ENCODE data around the gene LCNL1. TPM values are rescaled to one million over a fixed set of nuclear protein-coding genes. Genes with fewer than 3 reads are reported as not detected.
"Not testable (repeated sequence)": the region's sequence is repeated elsewhere in the genome, so short reads cannot be mapped to it uniquely, and the experiment has no call there.

LCNL1 gene
- total RNA-seq, 1 donor from 2014 or later = not detected

- H3K9me3 Mint-ChIP-seq = no peaks in the 10 kb centered on the region
- H3K27me3 Mint-ChIP-seq = peaks cover 2% of the 10 kb centered on the region
- H3K4me3 Mint-ChIP-seq = peak within 1 kb of the TSS; percentile 81
- no peaks in the 10 kb centered on the region for H3K36me3 Mint-ChIP-seq (ENCODE audit: low read depth)
- H3K27ac Mint-ChIP-seq = peak within 1 kb of the TSS; percentile 78
- no peak for DNase-seq
- peaks cover 31% of the 10 kb centered on the region for H3K4me1 Mint-ChIP-seq
- intact Hi-C loops (cut with micrococcal nuclease) = loop anchor here (2.0 kb wide), 1 partner anchor 37 kb away; no protein-coding TSS in a partner anchor
Measured at GRCh38 chr9:137027369-137028262, 44.8 kb downstream of the LCNL1 start, which contains the start of gene ABCA2. TSS of gene ABCA2 (minus strand) at chr9:137028237. CDS start at chr9:137028140, 97 bp downstream.

- peak; percentile 93 for DNase-seq
- no peaks in the 10 kb centered on the region for H3K9me3 Mint-ChIP-seq
- intact Hi-C loops (cut with micrococcal nuclease) = loop anchor here (2.0 kb wide), 1 partner anchor 36 kb away; no protein-coding TSS in a partner anchor
- H3K27me3 Mint-ChIP-seq = peaks cover 3% of the 10 kb centered on the region
- peaks cover 34% of the 10 kb centered on the region for H3K4me1 Mint-ChIP-seq
- no peaks in the 10 kb centered on the region for H3K36me3 Mint-ChIP-seq (ENCODE audit: low read depth)
- peak overlapping the region; percentile 67 for H3K27ac Mint-ChIP-seq
- peak overlapping the region; percentile 77 for H3K4me3 Mint-ChIP-seq
Measured at GRCh38 chr9:137028263-137029057, 45.7 kb downstream of the LCNL1 start.

- peaks cover 37% of the 10 kb centered on the region for H3K4me1 Mint-ChIP-seq
- no peaks in the 10 kb centered on the region for H3K36me3 Mint-ChIP-seq (ENCODE audit: low read depth)
- H3K27me3 Mint-ChIP-seq = peaks cover 3% of the 10 kb centered on the region
- peak overlapping the region; percentile 77 for H3K4me3 Mint-ChIP-seq
- peak overlapping the region; percentile 67 for H3K27ac Mint-ChIP-seq
- intact Hi-C loops (cut with micrococcal nuclease) = loop anchor here (2.0 kb wide), 1 partner anchor 36 kb away; no protein-coding TSS in a partner anchor
- H3K9me3 Mint-ChIP-seq = no peaks in the 10 kb centered on the region
- peak; percentile 92 for DNase-seq
Measured at GRCh38 chr9:137029058-137029936, 46.5 kb downstream of the LCNL1 start.

DNA sequence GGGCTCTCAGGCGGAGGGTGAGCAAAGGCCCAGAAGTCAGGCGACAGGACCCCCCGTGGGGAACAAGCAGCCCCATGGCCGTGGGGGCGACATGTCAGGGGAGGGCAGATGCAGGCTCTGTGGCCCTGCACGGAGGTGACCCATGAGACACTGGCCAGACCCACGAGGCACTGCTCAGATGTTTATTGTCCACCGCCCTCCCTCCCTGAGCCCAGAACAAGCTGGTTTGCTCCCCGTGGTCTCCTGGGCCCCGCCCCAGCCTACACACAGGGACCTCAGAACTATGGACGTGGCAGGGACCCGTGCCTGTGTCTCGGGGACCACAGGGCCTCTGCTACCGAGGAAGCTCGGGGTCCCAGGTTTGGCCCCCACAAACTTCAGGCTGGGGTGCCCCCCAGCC lies 47.2 kb downstream of the LCNL1 start:
- intact Hi-C loops (cut with micrococcal nuclease) = no loop called here
- peak overlapping the region; percentile 29 for H3K27ac Mint-ChIP-seq
- DNase-seq = no peak
- peak overlapping the region; percentile 49 for H3K4me3 Mint-ChIP-seq
- peaks cover 3% of the 10 kb centered on the region for H3K27me3 Mint-ChIP-seq
- no peaks in the 10 kb centered on the region for H3K36me3 Mint-ChIP-seq (ENCODE audit: low read depth)
- H3K9me3 Mint-ChIP-seq = no peaks in the 10 kb centered on the region
- H3K4me1 Mint-ChIP-seq = peaks cover 44% of the 10 kb centered on the region

DNA sequence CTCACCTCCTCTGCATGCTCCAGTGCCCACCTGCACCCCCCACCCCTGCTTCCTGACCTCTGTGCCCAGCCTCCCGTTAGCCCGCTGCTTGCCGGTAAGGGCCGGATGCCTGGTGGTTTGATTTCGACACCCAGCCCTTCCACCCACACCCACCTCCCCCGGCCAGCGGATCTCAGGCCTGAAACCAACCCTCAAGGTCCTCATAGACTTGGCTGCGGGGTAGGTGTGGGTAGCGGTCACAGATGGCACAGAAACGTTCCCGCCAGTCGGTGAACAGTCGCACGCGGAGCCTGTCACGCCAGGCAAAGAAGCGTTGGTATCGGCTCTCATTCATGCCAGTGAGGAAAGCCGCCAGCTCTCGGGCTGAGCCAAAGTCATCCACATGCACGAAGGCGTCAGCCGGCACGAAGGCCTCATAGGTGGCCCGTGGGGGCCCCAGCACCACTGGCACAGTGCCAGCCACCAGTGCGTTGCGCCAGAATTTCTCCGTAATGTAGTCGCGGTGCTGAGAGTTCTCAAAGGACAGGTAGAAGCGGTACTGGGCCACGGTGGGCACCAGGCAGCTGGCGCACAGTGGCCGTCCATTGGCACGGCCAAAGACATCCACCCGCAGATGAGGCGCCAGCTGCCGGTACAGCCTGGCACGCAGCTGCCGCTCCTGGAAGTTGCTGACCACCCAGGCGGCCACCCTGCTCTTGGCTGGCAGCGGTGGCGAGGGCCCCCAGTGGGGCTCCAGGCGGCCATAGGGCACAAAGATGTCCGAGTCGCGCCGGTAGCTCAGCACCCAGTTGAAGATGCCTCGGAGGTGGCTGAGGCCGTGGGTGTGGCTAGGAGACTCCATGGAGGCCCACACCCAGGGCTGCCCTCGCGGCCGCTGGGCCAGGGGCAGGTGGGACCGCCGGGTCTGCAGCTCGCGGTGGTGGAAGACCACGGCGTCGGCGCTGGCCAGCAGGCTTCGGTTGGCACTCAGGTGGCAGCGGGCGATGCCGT lies 48.0 kb downstream of the LCNL1 start:
- no peaks in the 10 kb centered on the region for H3K36me3 Mint-ChIP-seq (ENCODE audit: low read depth)
- H3K4me3 Mint-ChIP-seq = peak overlapping the region; percentile 49
- H3K27me3 Mint-ChIP-seq = peaks cover 3% of the 10 kb centered on the region
- peak overlapping the region; percentile 29 for H3K27ac Mint-ChIP-seq
- H3K4me1 Mint-ChIP-seq = peaks cover 47% of the 10 kb centered on the region
- H3K9me3 Mint-ChIP-seq = no peaks in the 10 kb centered on the region
- intact Hi-C loops (cut with micrococcal nuclease) = no loop called here
- peak; percentile 74 for DNase-seq

DNA sequence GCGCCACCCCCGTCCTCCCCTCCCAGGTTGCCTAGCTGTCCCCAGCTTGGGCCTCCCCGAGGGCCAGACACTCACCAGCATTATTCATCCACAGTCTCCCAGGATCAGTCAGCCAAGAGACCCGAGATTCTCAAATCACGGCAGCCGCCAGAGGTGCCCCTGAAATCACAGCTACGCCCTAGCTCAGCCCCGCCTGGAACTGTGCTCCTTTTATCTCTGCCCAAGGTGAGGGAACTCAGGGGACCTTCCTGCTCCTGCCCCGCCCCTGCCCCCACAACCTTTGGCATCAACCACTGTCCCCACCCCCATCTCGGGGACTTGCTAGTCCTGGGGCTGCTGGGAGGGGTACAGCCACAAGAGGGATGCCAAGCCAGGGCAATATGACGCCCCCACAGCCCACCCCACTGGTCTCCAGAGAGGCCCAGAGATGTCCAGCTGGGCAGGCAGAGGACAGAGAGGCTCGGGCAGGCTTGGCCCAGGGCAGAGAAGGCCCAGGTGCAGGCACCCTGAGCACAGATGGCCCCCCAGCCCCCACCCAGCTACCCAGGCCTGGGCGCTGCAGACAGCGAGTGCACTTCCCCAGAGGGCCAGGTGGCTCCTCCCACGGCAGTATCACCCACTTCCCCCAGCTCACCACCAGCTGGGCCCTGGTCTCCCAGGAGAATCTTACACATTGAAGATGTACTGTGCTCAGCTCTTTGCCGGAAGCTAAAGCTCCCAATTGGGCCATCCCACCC lies 49.3 kb downstream of the LCNL1 start, which contains the start of gene FUT7:
Gene FUT7 (minus strand): TSS at position 185 of the 737 bp plus-strand sequence. CDS start 97 bp downstream, at position 88.
- Mint-ChIP-seq H3K4me1 (peaks cover 44% of the 10 kb centered on the region), H3K4me3 (peak within 1 kb of the TSS; percentile 19)

GRCh38 chr9:137032858-137033257 lies 50.1 kb downstream of the LCNL1 start:
- DNase-seq = no peak
- Mint-ChIP-seq H3K9me3 (no peaks in the 10 kb centered on the region), H3K4me3 (no peak overlapping the region), H3K36me3 (ENCODE audit: low read depth) (no peaks in the 10 kb centered on the region), H3K27me3 (peaks cover 2% of the 10 kb centered on the region), H3K4me1 (peaks cover 41% of the 10 kb centered on the region), H3K27ac (no peak overlapping the region)
- intact Hi-C loops (cut with micrococcal nuclease) = no loop called here

More for the DNA sequence above, 49.3 kb downstream of the LCNL1 start, which contains the start of gene FUT7:
- H3K9me3 Mint-ChIP-seq = no peaks in the 10 kb centered on the region
- no peak within 1 kb of the TSS for H3K27ac Mint-ChIP-seq
- intact Hi-C loops (cut with micrococcal nuclease) = no loop called here
- H3K27me3 Mint-ChIP-seq = peaks cover 3% of the 10 kb centered on the region
- no peaks in the 10 kb centered on the region for H3K36me3 Mint-ChIP-seq (ENCODE audit: low read depth)
- peak; percentile 69 for DNase-seq

GRCh38 chr9:137033481-137033880 lies 50.7 kb downstream of the LCNL1 start:
- peaks cover 41% of the 10 kb centered on the region for H3K4me1 Mint-ChIP-seq
- H3K27ac Mint-ChIP-seq; DNase-seq; H3K9me3 Mint-ChIP-seq; intact Hi-C loops (cut with micrococcal nuclease); H3K36me3 Mint-ChIP-seq (ENCODE audit: low read depth); H3K4me3 Mint-ChIP-seq; H3K27me3 Mint-ChIP-seq: not testable (repeated sequence)

- Mint-ChIP-seq H3K4me1 (peaks cover 37% of the 10 kb centered on the region), H3K36me3 (ENCODE audit: low read depth) (peaks cover 2% of the 10 kb centered on the region), H3K4me3 (peak overlapping the region; percentile 80), H3K27me3 (peaks cover 2% of the 10 kb centered on the region), H3K9me3 (no peaks in the 10 kb centered on the region), H3K27ac (peak overlapping the region; percentile 83)
- intact Hi-C loops (cut with micrococcal nuclease) = loop anchor here (2.0 kb wide), 1 partner anchor 41 kb away; the partner anchor contains the start of gene PAXX
- DNase-seq = no peak
Measured at GRCh38 chr9:137034039-137034708, 51.4 kb downstream of the LCNL1 start.

DNA sequence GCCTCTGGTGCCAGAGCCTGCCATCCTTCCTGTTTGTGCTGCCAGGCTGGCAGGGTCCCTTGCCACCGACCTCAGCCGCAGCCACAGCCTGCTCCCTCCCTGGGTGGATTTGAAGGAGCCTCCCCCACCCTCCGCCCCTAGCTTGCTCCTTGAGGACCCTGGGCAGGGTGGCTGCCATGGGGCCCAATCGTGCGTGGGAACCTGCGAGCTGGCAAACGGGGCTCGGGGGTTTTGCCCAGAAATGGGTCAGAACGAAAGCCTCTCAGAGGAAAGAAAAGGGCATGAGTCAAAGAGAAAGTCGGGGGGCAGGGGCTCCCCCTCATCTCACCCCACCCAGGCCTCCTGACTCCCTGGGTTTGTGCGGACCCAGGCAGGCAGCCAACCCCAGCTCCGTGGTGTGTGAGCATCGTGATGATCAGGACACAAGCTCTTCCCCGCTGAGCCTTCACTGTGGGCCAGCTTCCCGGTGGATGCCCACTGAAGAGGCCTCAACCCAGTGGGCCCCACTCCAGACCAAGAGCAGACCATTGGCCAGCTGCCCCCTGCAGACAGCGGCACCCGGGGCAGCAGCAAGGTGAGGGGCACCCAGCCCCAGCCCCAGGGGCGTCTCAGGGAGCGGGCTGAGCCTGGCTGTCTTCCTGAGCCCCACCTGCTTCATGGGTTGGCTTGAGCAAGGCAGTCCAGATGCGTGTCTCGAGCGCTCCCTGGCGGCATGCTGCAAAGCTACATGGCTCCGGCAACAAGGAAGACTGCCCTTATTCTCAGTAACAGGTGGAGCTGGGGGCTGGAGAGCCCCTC lies 52.1 kb downstream of the LCNL1 start:
- Mint-ChIP-seq H3K4me1 (peaks cover 31% of the 10 kb centered on the region), H3K36me3 (ENCODE audit: low read depth) (peaks cover 2% of the 10 kb centered on the region), H3K9me3 (no peaks in the 10 kb centered on the region), H3K4me3 (peak overlapping the region; percentile 80), H3K27ac (peak overlapping the region; percentile 83), H3K27me3 (peaks cover 2% of the 10 kb centered on the region)
- intact Hi-C loops (cut with micrococcal nuclease) = loop anchor here (1.0 to 2.0 kb wide), 2 partner anchors 42 to 248 kb away; partner anchors contain the start of gene PAXX
- peak; percentile 95 for DNase-seq
